Bronchial epithelial cell (primary cell): ENCODE results near the gene ZNF451. TPM values are rescaled to one million over a fixed set of nuclear protein-coding genes. Genes with fewer than 3 reads are reported as not detected.

ENCODE experiments used
- DNase-seq: peaks from one replicate; pipeline ENCODE4 v3.0.0-alpha.2; 2010; ENCODE audit warnings: low read depth
- FAIRE-seq: peaks from 2 replicates; lab custom pipeline; 2011; peaks lifted over from hg19 to GRCh38; lab: Jason Lieb, UNC
- H3K27me3 ChIP-seq: 2 replicates; pipeline ENCODE4 v1.5.1; 2011; ENCODE audit warnings: low read length; ENCODE audit not compliant: control insufficient read depth, insufficient read depth
- H3K36me3 ChIP-seq: 2 replicates; pipeline ENCODE4 v1.5.1; 2011; ENCODE audit warnings: low read length; ENCODE audit not compliant: control insufficient read depth, insufficient read depth
- H3K4me3 ChIP-seq: 2 replicates; pipeline ENCODE4 v1.5.1; 2011; ENCODE audit warnings: mild to moderate bottlenecking, low read depth, low read length, control low read depth
- CTCF ChIP-seq: IDR thresholded peaks from 2 replicates; pipeline ENCODE4 v1.5.1; 2011; ENCODE audit warnings: mild to moderate bottlenecking, moderate library complexity, low read length, control low read depth, inconsistent platforms; ENCODE audit not compliant: insufficient read depth, severe bottlenecking
- total RNA-seq: library from RNA; depleted of rRNA; stranded (reverse); fragments of >200 nt; gene quantifications from 2 replicates; pipeline ENCODE4 v1.2.1, GENCODE V29; 2014

ZNF451 gene
- total RNA-seq, 1 donor from 2014 or later, result 51.6 TPM

GRCh38 chr6:57147955-57148858 lies 58.2 kb downstream of the ZNF451 start:
- H3K4me3 ChIP-seq, result no peak overlapping the region
- no peaks in the 10 kb centered on the region for H3K27me3 ChIP-seq
- TF ChIP-seq CTCF, result no peak
- peaks cover 3% of the 10 kb centered on the region for H3K36me3 ChIP-seq
- FAIRE-seq, result no peak
- DNase-seq, result no peak

- H3K36me3 ChIP-seq, result peaks cover 3% of the 10 kb centered on the region
- DNase-seq, result peak; percentile 87
- H3K4me3 ChIP-seq, result no peak overlapping the region
- no peak for FAIRE-seq
- H3K27me3 ChIP-seq, result no peaks in the 10 kb centered on the region
- TF ChIP-seq CTCF, result no peak
These were observed 68.7 kb downstream of the ZNF451 start for GRCh38 chr6:57158658-57159057.

GRCh38 chr6:57159127-57159526 lies 69.1 kb downstream of the ZNF451 start:
- DNase-seq, result peak; percentile 92
- TF ChIP-seq CTCF, result no peak
- H3K36me3 ChIP-seq, result no peaks in the 10 kb centered on the region
- peak; percentile 13 for FAIRE-seq
- H3K27me3 ChIP-seq, result no peaks in the 10 kb centered on the region
- no peak overlapping the region for H3K4me3 ChIP-seq

GRCh38 chr6:57162028-57162427 lies 72.0 kb downstream of the ZNF451 start:
- Histone ChIP-seq H3K27me3 (no peaks in the 10 kb centered on the region), H3K36me3 (no peaks in the 10 kb centered on the region), H3K4me3 (no peak overlapping the region)
- FAIRE-seq (no peak), DNase-seq (no peak)
- TF ChIP-seq CTCF, result no peak

GRCh38 chr6:57162516-57162915 lies 72.5 kb downstream of the ZNF451 start:
- no peaks in the 10 kb centered on the region for H3K27me3 ChIP-seq
- TF ChIP-seq CTCF, result no peak
- FAIRE-seq (no peak), DNase-seq (no peak)
- no peaks in the 10 kb centered on the region for H3K36me3 ChIP-seq
- no peak overlapping the region for H3K4me3 ChIP-seq

- Histone ChIP-seq H3K4me3 (no peak overlapping the region), H3K27me3 (no peaks in the 10 kb centered on the region), H3K36me3 (no peaks in the 10 kb centered on the region)
- no peak for TF ChIP-seq CTCF
- no peak for FAIRE-seq
- no peak for DNase-seq
These were observed 74.0 kb downstream of the ZNF451 start for GRCh38 chr6:57163956-57164355.
